ENCODE measurements around the gene MIR17HG.

MIR17HG gene

GRCh38 chr13:91328726-91329125 is 18.8 kb upstream of the MIR17HG start:
- Histone ChIP-seq H3K4me2 (ENCODE audit: low read length) (no peak overlapping the region), H4K20me1 (ENCODE audit: control insufficient read depth, insufficient read depth, low read depth, low read length) (no peaks in the 10 kb centered on the region), H3F3A (ENCODE audit: control insufficient read depth, insufficient read depth) (no peaks in the 10 kb centered on the region), H3K79me2 (ENCODE audit: control insufficient read depth, low read length) (no peaks in the 10 kb centered on the region), H3K9me3 (ENCODE audit: control insufficient read depth, insufficient read depth, low read length) (no peaks in the 10 kb centered on the region), H3K27ac (ENCODE audit: low read depth, low read length) (no peak overlapping the region), H3K36me3 (ENCODE audit: control insufficient read depth, low read length) (no peaks in the 10 kb centered on the region), H3K9me2 (replicated peaks; ENCODE audit: control insufficient read depth, low read length) (no peaks in the 10 kb centered on the region), H3K27me3 (ENCODE audit: control insufficient read depth, low read length) (peaks cover 17% of the 10 kb centered on the region), H3K4me1 (ENCODE audit: control insufficient read depth, low read length) (no peaks in the 10 kb centered on the region), H3K4me3 (ENCODE audit: low read length) (no peak overlapping the region)
- TF ChIP-seq EZH2phosphoT487 (IDR thresholded peaks at IDR 0.05; ENCODE audit: borderline replicate concordance, low read length) (no peak), CTCF (IDR thresholded peaks at IDR 0.05; ENCODE audit: low read depth, low read length, poor library complexity, severe bottlenecking) (no peak)

- TF ChIP-seq CTCF (IDR thresholded peaks at IDR 0.05; ENCODE audit: low read depth, low read length, poor library complexity, severe bottlenecking) (no peak), EZH2phosphoT487 (IDR thresholded peaks at IDR 0.05; ENCODE audit: borderline replicate concordance, low read length) (no peak)
- Histone ChIP-seq H3K4me1 (ENCODE audit: control insufficient read depth, low read length) (no peaks in the 10 kb centered on the region), H3K36me3 (ENCODE audit: control insufficient read depth, low read length) (no peaks in the 10 kb centered on the region), H3K9me2 (replicated peaks; ENCODE audit: control insufficient read depth, low read length) (no peaks in the 10 kb centered on the region), H3F3A (ENCODE audit: control insufficient read depth, insufficient read depth) (no peaks in the 10 kb centered on the region), H3K4me2 (ENCODE audit: low read length) (no peak overlapping the region), H3K4me3 (ENCODE audit: low read length) (no peak overlapping the region), H3K79me2 (ENCODE audit: control insufficient read depth, low read length) (no peaks in the 10 kb centered on the region), H3K9me3 (ENCODE audit: control insufficient read depth, insufficient read depth, low read length) (no peaks in the 10 kb centered on the region), H3K27ac (ENCODE audit: low read depth, low read length) (no peak overlapping the region), H3K27me3 (ENCODE audit: control insufficient read depth, low read length) (peaks cover 17% of the 10 kb centered on the region; the same call in 1 of the 2 replicates), H4K20me1 (ENCODE audit: control insufficient read depth, insufficient read depth, low read depth, low read length) (no peaks in the 10 kb centered on the region)
Observed at GRCh38 chr13:91329733-91330132, 17.8 kb upstream of the MIR17HG start.

GRCh38 chr13:91331047-91331915 is 16.2 kb upstream of the MIR17HG start:
- Histone ChIP-seq H3K9me2 (replicated peaks; ENCODE audit: control insufficient read depth, low read length) (no peaks in the 10 kb centered on the region), H3K4me1 (ENCODE audit: control insufficient read depth, low read length) (no peaks in the 10 kb centered on the region), H3K36me3 (ENCODE audit: control insufficient read depth, low read length) (no peaks in the 10 kb centered on the region), H3K4me3 (ENCODE audit: low read length) (no peak overlapping the region), H3K9me3 (ENCODE audit: control insufficient read depth, insufficient read depth, low read length) (no peaks in the 10 kb centered on the region), H3K27ac (ENCODE audit: low read depth, low read length) (no peak overlapping the region), H3K27me3 (ENCODE audit: control insufficient read depth, low read length) (peaks cover 17% of the 10 kb centered on the region; the same call in 1 of the 2 replicates), H3F3A (ENCODE audit: control insufficient read depth, insufficient read depth) (no peaks in the 10 kb centered on the region), H3K4me2 (ENCODE audit: low read length) (no peak overlapping the region), H3K79me2 (ENCODE audit: control insufficient read depth, low read length) (no peaks in the 10 kb centered on the region), H4K20me1 (ENCODE audit: control insufficient read depth, insufficient read depth, low read depth, low read length) (no peaks in the 10 kb centered on the region)
- TF ChIP-seq CTCF (IDR thresholded peaks at IDR 0.05; ENCODE audit: low read depth, low read length, poor library complexity, severe bottlenecking), result no peak
- no peak for TF ChIP-seq EZH2phosphoT487 (IDR thresholded peaks at IDR 0.05; ENCODE audit: borderline replicate concordance, low read length)

Data from DOHH2 (cell line).